Measurements from ENCODE around the gene ANK3. TPM values are rescaled to one million over a fixed set of nuclear protein-coding genes. Genes with fewer than 3 reads are reported as not detected.

ANK3 gene
- total RNA-seq, 1 experiment from 2014 or later: 69.6 TPM

GRCh38 chr10:60069311-60069710, 320.4 kb downstream of the ANK3 start (continued):
- TF ChIP-seq AFF4 (CRISPR knock-in tag; IDR thresholded peaks at IDR 0.05; ENCODE audit: borderline replicate concordance) (no peak), RELA (CRISPR knock-in tag; IDR thresholded peaks at IDR 0.05; ENCODE audit: borderline replicate concordance) (no peak), OVOL2 (CRISPR knock-in tag; IDR thresholded peaks at IDR 0.05; ENCODE audit: borderline replicate concordance) (no peak), ERG (CRISPR knock-in tag; IDR thresholded peaks at IDR 0.05) (no peak)

- ChIA-PET CTCF (no interaction called here), POLR2A (no interaction called here)
- Mint-ChIP-seq H3K27me3 (ENCODE audit: low read depth) (no peaks in the 10 kb centered on the region), H3K27ac (no peak overlapping the region), H3K9me3 (no peaks in the 10 kb centered on the region), H3K36me3 (no peaks in the 10 kb centered on the region), H3K4me1 (peaks cover 3% of the 10 kb centered on the region), H3K4me3 (no peak overlapping the region)
- DNase-seq (ENCODE audit: low spot score) (no peak), ATAC-seq (no peak)
- TF ChIP-seq MYBL2 (CRISPR knock-in tag; IDR thresholded peaks at IDR 0.05): no peak
- no peak for TF ChIP-seq ATF2 (CRISPR knock-in tag; IDR thresholded peaks at IDR 0.05; ENCODE audit: borderline replicate concordance, low read depth)
- no peak for TF ChIP-seq TEAD1 (CRISPR knock-in tag; IDR thresholded peaks at IDR 0.05)
- no peak for TF ChIP-seq ZNF232 (CRISPR knock-in tag; IDR thresholded peaks at IDR 0.05)
- no peak for TF ChIP-seq ZNF425 (CRISPR knock-in tag; conservative IDR thresholded peaks at IDR 0.05)
- TF ChIP-seq SMAD3 (CRISPR knock-in tag; IDR thresholded peaks at IDR 0.05; ENCODE audit: borderline replicate concordance): no peak
- TF ChIP-seq TEAD4 (CRISPR knock-in tag; IDR thresholded peaks at IDR 0.05): no peak
- no peak for TF ChIP-seq OVOL2 (CRISPR knock-in tag; IDR thresholded peaks at IDR 0.05; ENCODE audit: borderline replicate concordance)
- no peak for TF ChIP-seq GRHL2 (CRISPR knock-in tag; IDR thresholded peaks at IDR 0.05; ENCODE audit: insufficient replicate concordance, severe bottlenecking)
- TF ChIP-seq ESRRA (CRISPR knock-in tag; IDR thresholded peaks at IDR 0.05; ENCODE audit: borderline replicate concordance): no peak
- no peak for TF ChIP-seq PRRX2 (CRISPR knock-in tag; IDR thresholded peaks at IDR 0.05)
- TF ChIP-seq GTF2I (CRISPR knock-in tag; conservative IDR thresholded peaks at IDR 0.05): no peak
- no peak for TF ChIP-seq TP53 (CRISPR knock-in tag; IDR thresholded peaks at IDR 0.05)
- no peak for TF ChIP-seq ELF4 (CRISPR knock-in tag; IDR thresholded peaks at IDR 0.05; ENCODE audit: low read depth)
Observed at GRCh38 chr10:60050366-60050765, 339.3 kb downstream of the ANK3 start.

All from WTC11 (cell line).